OCI-LY7 (cell line): ENCODE measurements around the gene SPINT3.

Experiments
- CTCF ChIP-seq: fragments of 200-600 bp; sonication (generic); conservative IDR thresholded peaks from 2 replicates; pipeline ENCODE4 v1.5.1; 2014; ENCODE audit warnings: mild to moderate bottlenecking, antibody characterized with exemption, low read length, moderate library complexity, mixed read lengths
- EZH2phosphoT487 ChIP-seq: fragments of 200-600 bp; sonication (generic); IDR thresholded peaks from 2 replicates; pipeline ENCODE4 v1.6.1; 2018; ENCODE audit warnings: low read depth, borderline replicate concordance, mild to moderate bottlenecking, mixed run types, antibody characterized with exemption, low read length, moderate library complexity, mixed read lengths

GRCh38 chr20:45469336-45470261, 45.8 kb downstream of the SPINT3 start, which contains the start of gene WFDC2:
- no peak for TF ChIP-seq CTCF
- TF ChIP-seq EZH2phosphoT487 = no peak
